ENCODE results near the gene HOXA3.

DNA sequence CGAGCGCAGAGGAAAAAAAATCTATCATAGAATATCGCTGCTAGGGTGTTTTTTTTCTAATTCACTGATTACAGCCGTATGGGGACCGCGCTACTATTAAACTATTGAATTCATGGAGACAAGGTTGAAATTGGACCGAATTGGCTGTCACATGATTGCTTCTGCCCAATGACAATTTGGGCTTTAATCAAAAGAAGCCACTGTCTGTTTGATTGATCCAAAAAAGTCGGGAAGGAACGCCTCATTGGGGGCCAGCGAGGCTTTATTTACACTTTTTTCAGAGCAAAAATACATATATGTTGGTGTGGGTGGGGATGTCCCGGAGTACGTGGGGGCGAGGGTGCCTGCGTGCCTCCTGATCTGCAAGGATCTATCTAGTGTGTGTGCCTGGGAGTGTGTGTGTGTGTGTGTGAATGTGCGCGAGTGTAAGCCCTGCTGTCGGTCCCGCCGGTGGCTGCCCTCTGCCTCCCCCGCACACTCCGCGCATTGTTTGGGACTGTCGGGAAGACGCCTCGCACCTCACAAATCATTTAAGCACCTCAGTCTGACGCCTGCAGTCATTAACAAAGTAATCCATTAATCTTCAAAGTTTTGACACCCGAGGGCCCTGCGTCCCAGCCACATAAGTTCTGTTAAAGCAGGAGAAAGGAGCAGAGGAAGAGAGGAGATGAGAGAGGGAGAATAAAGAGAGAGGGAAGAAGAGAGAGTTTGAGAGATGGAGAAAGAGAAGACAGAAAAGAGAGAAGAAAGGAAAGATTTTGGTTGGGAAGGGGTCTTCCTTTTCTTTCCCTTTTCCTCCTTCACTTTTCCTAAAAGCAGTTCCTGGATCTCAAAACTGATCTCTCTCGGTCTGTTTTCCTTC lies 49.6 kb downstream of the HOXA3 start, which contains the start of gene HOXA2:
- TF ChIP-seq REST (IDR thresholded peaks at IDR 0.05; ENCODE audit: insufficient replicate concordance, low read depth) = no peak
- TF ChIP-seq POLR2AphosphoS5 (IDR thresholded peaks at IDR 0.05; ENCODE audit: low read depth) = no peak

Measured in HL-60 (cell line).